ENCODE measurements around the gene CYSLTR2.
A peak's percentile ranks its signal among the peaks of the same experiment; 100 is the strongest.

CYSLTR2 gene

GRCh38 chr13:48746821-48747220 lies 93.1 kb downstream of the CYSLTR2 start:
- H3K4me3 ChIP-seq (ENCODE audit: control insufficient read depth, low read depth, low read length) = no peak overlapping the region
- no peak for DNase-seq (ENCODE audit: low read depth)
- TF ChIP-seq, protein P1, sequence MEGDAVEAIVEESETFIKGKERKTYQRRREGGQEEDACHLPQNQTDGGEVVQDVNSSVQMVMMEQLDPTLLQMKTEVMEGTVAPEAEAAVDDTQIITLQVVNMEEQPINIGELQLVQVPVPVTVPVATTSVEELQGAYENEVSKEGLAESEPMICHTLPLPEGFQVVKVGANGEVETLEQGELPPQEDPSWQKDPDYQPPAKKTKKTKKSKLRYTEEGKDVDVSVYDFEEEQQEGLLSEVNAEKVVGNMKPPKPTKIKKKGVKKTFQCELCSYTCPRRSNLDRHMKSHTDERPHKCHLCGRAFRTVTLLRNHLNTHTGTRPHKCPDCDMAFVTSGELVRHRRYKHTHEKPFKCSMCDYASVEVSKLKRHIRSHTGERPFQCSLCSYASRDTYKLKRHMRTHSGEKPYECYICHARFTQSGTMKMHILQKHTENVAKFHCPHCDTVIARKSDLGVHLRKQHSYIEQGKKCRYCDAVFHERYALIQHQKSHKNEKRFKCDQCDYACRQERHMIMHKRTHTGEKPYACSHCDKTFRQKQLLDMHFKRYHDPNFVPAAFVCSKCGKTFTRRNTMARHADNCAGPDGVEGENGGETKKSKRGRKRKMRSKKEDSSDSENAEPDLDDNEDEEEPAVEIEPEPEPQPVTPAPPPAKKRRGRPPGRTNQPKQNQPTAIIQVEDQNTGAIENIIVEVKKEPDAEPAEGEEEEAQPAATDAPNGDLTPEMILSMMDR (IDR thresholded peaks at IDR 0.05; ENCODE audit: control insufficient read depth, insufficient read depth, low read depth, low read length, missing control alignments) = no peak

DNA sequence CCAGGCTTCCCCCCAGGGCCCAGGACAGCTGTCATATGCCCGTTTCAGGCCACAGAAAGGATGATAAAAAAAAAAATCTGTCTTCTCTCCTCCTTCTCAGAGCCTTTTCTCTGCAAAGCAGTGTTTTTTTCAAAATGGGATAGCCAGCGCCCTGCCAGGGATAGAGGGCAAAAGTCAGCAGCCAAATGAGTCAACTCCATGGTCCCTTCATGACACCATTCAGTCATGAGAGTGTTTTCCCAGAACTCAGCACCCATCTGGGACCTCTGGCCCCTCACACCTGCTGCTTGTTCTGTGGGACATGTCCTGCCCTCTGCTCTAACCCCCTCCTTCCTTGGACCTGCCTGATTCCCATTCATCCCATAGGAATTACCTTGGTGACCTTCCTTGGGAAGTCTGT lies 95.0 kb downstream of the CYSLTR2 start:
- H3K4me3 ChIP-seq (ENCODE audit: control insufficient read depth, low read depth, low read length) = no peak overlapping the region
- DNase-seq (ENCODE audit: low read depth) = no peak
- TF ChIP-seq, protein P1 (IDR thresholded peaks at IDR 0.05; ENCODE audit: control insufficient read depth, insufficient read depth, low read depth, low read length, missing control alignments) = no peak

GRCh38 chr13:48749144-48749543 lies 95.4 kb downstream of the CYSLTR2 start:
- DNase-seq (ENCODE audit: low read depth) = no peak
- TF ChIP-seq, protein P1 (IDR thresholded peaks at IDR 0.05; ENCODE audit: control insufficient read depth, insufficient read depth, low read depth, low read length, missing control alignments) = no peak
- H3K4me3 ChIP-seq (ENCODE audit: control insufficient read depth, low read depth, low read length) = no peak overlapping the region

DNA sequence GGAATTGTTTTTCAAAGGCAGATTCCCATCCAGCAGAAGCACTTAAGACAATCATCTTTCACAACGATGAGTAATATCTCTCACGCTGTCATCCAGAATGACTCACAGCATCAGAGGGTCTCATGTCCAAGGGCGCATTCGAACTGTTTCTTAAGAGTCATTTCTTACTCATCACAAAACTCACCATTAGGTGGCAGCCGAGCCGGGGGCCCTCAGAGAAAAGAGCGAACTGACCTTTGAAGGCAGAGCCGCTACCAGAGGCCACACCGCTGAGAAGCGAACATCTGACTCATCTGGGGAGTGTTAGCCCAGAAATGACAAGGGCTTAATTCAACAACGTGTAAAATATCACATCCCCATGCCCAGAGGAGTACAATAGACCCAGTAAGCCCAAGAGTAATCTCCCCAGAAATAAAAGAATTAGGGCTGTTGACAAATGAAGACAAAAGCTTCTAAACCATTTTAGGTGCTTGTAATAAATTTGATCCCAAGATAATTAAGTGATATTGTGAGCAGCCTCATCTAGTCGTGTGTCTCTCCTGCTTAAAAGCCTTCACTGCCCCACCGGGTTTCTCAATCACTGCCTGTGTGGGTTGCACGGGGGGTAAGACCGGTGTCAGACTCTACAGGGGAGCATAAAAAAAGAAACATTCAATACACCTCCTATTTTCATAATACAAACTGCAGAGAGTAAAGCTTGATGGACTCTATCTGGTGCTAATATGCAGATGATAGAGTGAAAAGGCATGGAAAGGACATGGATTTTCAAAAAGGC lies 96.2 kb downstream of the CYSLTR2 start:
- no peak overlapping the region for H3K4me3 ChIP-seq (ENCODE audit: control insufficient read depth, low read depth, low read length)
- peak; percentile 92 for DNase-seq (ENCODE audit: low read depth)
- TF ChIP-seq, protein P1 (IDR thresholded peaks at IDR 0.05; ENCODE audit: control insufficient read depth, insufficient read depth, low read depth, low read length, missing control alignments) = peak; percentile 72

GRCh38 chr13:48750588-48751383 lies 97.1 kb downstream of the CYSLTR2 start:
- TF ChIP-seq, protein P1 (IDR thresholded peaks at IDR 0.05; ENCODE audit: control insufficient read depth, insufficient read depth, low read depth, low read length, missing control alignments) = peak; percentile 27

GRCh38 chr13:48760626-48761025 lies 106.9 kb downstream of the CYSLTR2 start:
- TF ChIP-seq, protein P1 (IDR thresholded peaks at IDR 0.05; ENCODE audit: control insufficient read depth, insufficient read depth, low read depth, low read length, missing control alignments) = no peak
- H3K4me3 ChIP-seq (ENCODE audit: control insufficient read depth, low read depth, low read length) = no peak overlapping the region
- no peak for DNase-seq (ENCODE audit: low read depth)

More at GRCh38 chr13:48750588-48751383, 97.1 kb downstream of the CYSLTR2 start:
- no peak for DNase-seq (ENCODE audit: low read depth)
- no peak overlapping the region for H3K4me3 ChIP-seq (ENCODE audit: control insufficient read depth, low read depth, low read length)
